GM12892 (cell line): ENCODE data around the gene FAM228B.

Experiments
- POLR2A ChIP-seq: IDR thresholded peaks from 2 replicates; pipeline ENCODE4 v1.6.1; 2011; ENCODE audit warnings: low read depth, low read length, control low read depth
- POLR2AphosphoS5 ChIP-seq: IDR thresholded peaks from 2 replicates; pipeline ENCODE4 v1.6.1; 2011; ENCODE audit warnings: low read depth, low read length, control low read depth

GRCh38 chr2:24175631-24176187, 52.4 kb downstream of the FAM228B start:
- TF ChIP-seq POLR2A (no peak), POLR2AphosphoS5 (no peak)
